ENCODE measurements around the gene TAPBP. TPM values are rescaled to one million over a fixed set of nuclear protein-coding genes. Genes with fewer than 3 reads are reported as not detected.
A peak's percentile ranks its signal among the peaks of the same experiment; 100 is the strongest.

Gene TAPBP
- total RNA-seq, 2 donors from 2014 or later = 88.0 to 107 TPM

GRCh38 chr6:33318426-33319073, 4.7 kb upstream of the TAPBP start:
- Histone ChIP-seq H3K4me3 (peak overlapping the region; percentile 76), H3K4me1 (ENCODE audit: control insufficient read depth in 1 of 2, low read depth in 2 of 2) (peaks cover 52 to 71% of the 10 kb centered on the region in 2 donors), H3K36me3 (peaks cover 16% of the 10 kb centered on the region), H3K27me3 (replicated peaks; ENCODE audit: insufficient read depth) (no peaks in the 10 kb centered on the region), H3K9me3 (no peaks in the 10 kb centered on the region), H3K27ac (peak overlapping the region; percentile 66 to 75)
- TF ChIP-seq CTCF (IDR thresholded peaks at IDR 0.05) = no peak
- DNase-seq (ENCODE audit: low spot score) (no peak), ATAC-seq (ENCODE audit: insufficient number of reproducible peaks, low FRiP score, low read depth) (no peak)

- ATAC-seq (ENCODE audit: insufficient number of reproducible peaks, low FRiP score, low read depth) (peak; percentile 88), DNase-seq (ENCODE audit: low spot score) (peak; percentile 100)
- Histone ChIP-seq H3K4me1 (ENCODE audit: control insufficient read depth in 1 of 2, low read depth in 2 of 2) (peaks cover 52 to 69% of the 10 kb centered on the region in 2 donors), H3K36me3 (peaks cover 16% of the 10 kb centered on the region), H3K27ac (peak within 1 kb of the TSS; percentile 66 to 75), H3K4me3 (peak within 1 kb of the TSS; percentile 76), H3K27me3 (replicated peaks; ENCODE audit: insufficient read depth) (no peaks in the 10 kb centered on the region), H3K9me3 (no peaks in the 10 kb centered on the region)
- TF ChIP-seq CTCF (IDR thresholded peaks at IDR 0.05) = no peak
Measured at GRCh38 chr6:33317669-33318425, 4.0 kb upstream of the TAPBP start, which contains the start of gene ZBTB22. Gene ZBTB22, minus strand, starts transcription at chr6:33317744. Its CDS starts 828 bp downstream, at chr6:33316916.

- H3K27me3 ChIP-seq (replicated peaks; ENCODE audit: insufficient read depth) = no peaks in the 10 kb centered on the region
- peak overlapping the region; percentile 66 to 75 for H3K27ac ChIP-seq
- no peaks in the 10 kb centered on the region for H3K9me3 ChIP-seq
- H3K4me1 ChIP-seq (ENCODE audit: control insufficient read depth in 1 of 2, low read depth in 2 of 2) = peaks cover 55 to 71% of the 10 kb centered on the region in 2 donors
- H3K36me3 ChIP-seq = peaks cover 16% of the 10 kb centered on the region
- DNase-seq (ENCODE audit: low spot score) (no peak), ATAC-seq (ENCODE audit: insufficient number of reproducible peaks, low FRiP score, low read depth) (no peak)
- no peak for TF ChIP-seq CTCF (IDR thresholded peaks at IDR 0.05)
- H3K4me3 ChIP-seq = peak overlapping the region; percentile 76
Measured at GRCh38 chr6:33317419-33317668, 3.5 kb upstream of the TAPBP start.

GRCh38 chr6:33316603-33317418, 2.9 kb upstream of the TAPBP start:
- peaks cover 16% of the 10 kb centered on the region for H3K36me3 ChIP-seq
- H3K27ac ChIP-seq = peak overlapping the region in 1 of 2 donors; percentile 59
- peaks cover 55 to 71% of the 10 kb centered on the region in 2 donors for H3K4me1 ChIP-seq (ENCODE audit: control insufficient read depth in 1 of 2, low read depth in 2 of 2)
- H3K9me3 ChIP-seq = no peaks in the 10 kb centered on the region
- no peak for TF ChIP-seq CTCF (IDR thresholded peaks at IDR 0.05)
- H3K27me3 ChIP-seq (replicated peaks; ENCODE audit: insufficient read depth) = no peaks in the 10 kb centered on the region
- peak overlapping the region; percentile 76 for H3K4me3 ChIP-seq
- no peak for DNase-seq (ENCODE audit: low spot score)
- ATAC-seq (ENCODE audit: insufficient number of reproducible peaks, low FRiP score, low read depth) = no peak
